Endothelial cell of umbilical vein (primary cell): ENCODE measurements around the gene FANK1.

ENCODE experiments used
- CTCF ChIP-seq, 2 donors: IDR thresholded peaks; 1 replicate in 1 of 2; 2 replicates in 1 of 2; pipeline ENCODE4 v1.5.1; 2011; ENCODE audit warnings: low read length in 2 of 2, mild to moderate bottlenecking in 2 of 2, moderate library complexity in 2 of 2, control low read depth in 1 of 2, inconsistent platforms in 1 of 2, low read depth in 1 of 2; ENCODE audit not compliant: insufficient read depth in 1 of 2; ENCODE audit errors: extremely low read depth in 1 of 2
- EZH2 ChIP-seq: IDR thresholded peaks from 2 replicates; pipeline ENCODE4 v1.6.1; 2012; ENCODE audit warnings: borderline replicate concordance, low read depth, mild to moderate bottlenecking, moderate library complexity, low read length, inconsistent platforms; ENCODE audit not compliant: severe bottlenecking
- GATA2 ChIP-seq: IDR thresholded peaks from 2 replicates; pipeline ENCODE4 v1.7.0; 2011; ENCODE audit warnings: low read depth, mild to moderate bottlenecking, moderate library complexity, mixed read lengths, low read length; ENCODE audit not compliant: insufficient read length, insufficient read depth
- POLR2AphosphoS5 ChIP-seq: IDR thresholded peaks from 2 replicates; pipeline ENCODE4 v1.6.1; 2012; ENCODE audit warnings: low read depth, mild to moderate bottlenecking, control low read depth, low read length, moderate library complexity; ENCODE audit not compliant: insufficient read depth

GRCh38 chr10:125990974-125991373, 94.6 kb downstream of the FANK1 start:
- TF ChIP-seq POLR2AphosphoS5 (no peak), CTCF (IDR thresholded peaks at IDR 0.05; ENCODE audit: extremely low read depth in 1 of 2, insufficient read depth in 1 of 2, low read depth in 1 of 2, low read length in 2 of 2) (no peak), EZH2 (no peak), GATA2 (no peak)
